NT2/D1 (cell line): ENCODE results near the gene COX7C.

Experiments used
- SUZ12 ChIP-seq: IDR thresholded peaks from 2 replicates; pipeline ENCODE4 v1.6.1; 2011; ENCODE audit not compliant: insufficient read length, insufficient read depth; ENCODE audit errors: extremely low read depth
- YY1 ChIP-seq: IDR thresholded peaks from 2 replicates; pipeline ENCODE4 v1.6.1; 2011; ENCODE audit not compliant: insufficient read length, insufficient read depth

- TF ChIP-seq YY1 (no peak), SUZ12 (no peak)
These were observed 13.4 kb downstream of the COX7C start for GRCh38 chr5:86631165-86631564.
